Esophagus squamous epithelium (tissue), 4 donors: Measurements from ENCODE around the gene EYS.

Source experiments
- POLR2A ChIP-seq, 4 donors: fragments of 450-650 bp; IDR thresholded peaks; one replicate each; pipeline ENCODE4 v1.6.1; 2017; ENCODE audit warnings: antibody characterized with exemption in 4 of 4, mild to moderate bottlenecking in 4 of 4, moderate library complexity in 3 of 4
- TF ChIP-seq, protein P1 (sequence below), 6 experiments: fragments of 450-650 bp in 4 of 6; fragments of 200-600 bp in 2 of 6; sonication (generic) in 2 of 6; IDR thresholded peaks; one replicate each; pipeline ENCODE4 v1.5.1; 2016 to 2019; ENCODE audit warnings: antibody characterized with exemption in 6 of 6, mild to moderate bottlenecking in 4 of 6, moderate library complexity in 4 of 6

DNA sequence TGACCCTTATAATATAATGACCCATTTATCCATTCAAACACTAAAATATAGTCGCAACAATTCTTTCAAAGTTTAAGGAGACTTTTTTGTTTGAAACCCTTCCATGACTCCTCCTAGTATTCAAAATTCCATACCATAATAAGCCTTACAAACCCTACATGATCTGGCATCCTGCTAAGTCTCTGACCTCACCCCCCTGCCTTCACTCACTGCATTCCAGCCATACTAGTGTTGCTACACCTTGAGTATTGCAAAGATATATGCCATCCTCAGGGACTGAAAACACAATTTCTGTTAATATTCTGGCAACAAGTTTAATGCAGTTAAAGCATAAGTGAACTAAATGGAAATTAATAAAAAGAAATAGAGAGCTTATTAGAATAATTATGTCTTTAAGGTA, 168.4 kb downstream of the EYS start:
- TF ChIP-seq, protein P1, sequence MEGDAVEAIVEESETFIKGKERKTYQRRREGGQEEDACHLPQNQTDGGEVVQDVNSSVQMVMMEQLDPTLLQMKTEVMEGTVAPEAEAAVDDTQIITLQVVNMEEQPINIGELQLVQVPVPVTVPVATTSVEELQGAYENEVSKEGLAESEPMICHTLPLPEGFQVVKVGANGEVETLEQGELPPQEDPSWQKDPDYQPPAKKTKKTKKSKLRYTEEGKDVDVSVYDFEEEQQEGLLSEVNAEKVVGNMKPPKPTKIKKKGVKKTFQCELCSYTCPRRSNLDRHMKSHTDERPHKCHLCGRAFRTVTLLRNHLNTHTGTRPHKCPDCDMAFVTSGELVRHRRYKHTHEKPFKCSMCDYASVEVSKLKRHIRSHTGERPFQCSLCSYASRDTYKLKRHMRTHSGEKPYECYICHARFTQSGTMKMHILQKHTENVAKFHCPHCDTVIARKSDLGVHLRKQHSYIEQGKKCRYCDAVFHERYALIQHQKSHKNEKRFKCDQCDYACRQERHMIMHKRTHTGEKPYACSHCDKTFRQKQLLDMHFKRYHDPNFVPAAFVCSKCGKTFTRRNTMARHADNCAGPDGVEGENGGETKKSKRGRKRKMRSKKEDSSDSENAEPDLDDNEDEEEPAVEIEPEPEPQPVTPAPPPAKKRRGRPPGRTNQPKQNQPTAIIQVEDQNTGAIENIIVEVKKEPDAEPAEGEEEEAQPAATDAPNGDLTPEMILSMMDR (IDR thresholded peaks at IDR 0.05): no peak
- no peak for TF ChIP-seq POLR2A (IDR thresholded peaks at IDR 0.05)
